ENCODE results near the gene DRG2. TPM values are rescaled to one million over a fixed set of nuclear protein-coding genes. Genes with fewer than 3 reads are reported as not detected.

DRG2 gene
- total and polyA plus RNA-seq, 10 donors: 38.1 to 69.1 (median 49.4) TPM

GRCh38 chr17:18121144-18121910 is 33.6 kb downstream of the DRG2 start:
- H3K4me1 ChIP-seq: no peaks in the 10 kb centered on the region
- H3K36me3 ChIP-seq: no peaks in the 10 kb centered on the region
- no peak for TF ChIP-seq POLR2AphosphoS5 (IDR thresholded peaks at IDR 0.05)
- TF ChIP-seq POLR2A (IDR thresholded peaks at IDR 0.05): no peak
- no peak for TF ChIP-seq CTCF (IDR thresholded peaks at IDR 0.05 in 8 of 11, conservative IDR thresholded peaks at IDR 0.05 in 3 of 11)
- H3K27ac ChIP-seq: no peak overlapping the region
- intact Hi-C loops (cut with DNase I; ENCODE audit: low total_unique reads): no loop called here
- WGBS, 5 donors: 87 to 90% (median 87%) methylated on average over 22 to 54 of the region's 54 CpGs
- peaks cover 0 to 20% (median 14%) of the 10 kb centered on the region in 8 donors for H3K9me3 ChIP-seq
- H3K27me3 ChIP-seq (replicated peaks in 1 of 7): no peaks in the 10 kb centered on the region
- no peak overlapping the region for H3K4me3 ChIP-seq
- no peak for DNase-seq

- Histone ChIP-seq H3K27ac (no peak overlapping the region), H3K9me3 (peaks cover 0 to 20% (median 14%) of the 10 kb centered on the region in 8 donors), H3K27me3 (replicated peaks in 1 of 7) (no peaks in the 10 kb centered on the region), H3K36me3 (no peaks in the 10 kb centered on the region), H3K4me1 (no peaks in the 10 kb centered on the region), H3K4me3 (no peak overlapping the region)
- no peak for DNase-seq
- 78 to 89% (median 84%) methylated on average over 17 to 31 of the region's 31 CpGs for WGBS, 5 donors
- TF ChIP-seq CTCF (IDR thresholded peaks at IDR 0.05 in 8 of 11, conservative IDR thresholded peaks at IDR 0.05 in 3 of 11) (no peak), POLR2A (IDR thresholded peaks at IDR 0.05) (no peak), POLR2AphosphoS5 (IDR thresholded peaks at IDR 0.05) (no peak)
- intact Hi-C loops (cut with DNase I; ENCODE audit: low total_unique reads): no loop called here
Observed at GRCh38 chr17:18122990-18123753, 35.4 kb downstream of the DRG2 start.

DNA sequence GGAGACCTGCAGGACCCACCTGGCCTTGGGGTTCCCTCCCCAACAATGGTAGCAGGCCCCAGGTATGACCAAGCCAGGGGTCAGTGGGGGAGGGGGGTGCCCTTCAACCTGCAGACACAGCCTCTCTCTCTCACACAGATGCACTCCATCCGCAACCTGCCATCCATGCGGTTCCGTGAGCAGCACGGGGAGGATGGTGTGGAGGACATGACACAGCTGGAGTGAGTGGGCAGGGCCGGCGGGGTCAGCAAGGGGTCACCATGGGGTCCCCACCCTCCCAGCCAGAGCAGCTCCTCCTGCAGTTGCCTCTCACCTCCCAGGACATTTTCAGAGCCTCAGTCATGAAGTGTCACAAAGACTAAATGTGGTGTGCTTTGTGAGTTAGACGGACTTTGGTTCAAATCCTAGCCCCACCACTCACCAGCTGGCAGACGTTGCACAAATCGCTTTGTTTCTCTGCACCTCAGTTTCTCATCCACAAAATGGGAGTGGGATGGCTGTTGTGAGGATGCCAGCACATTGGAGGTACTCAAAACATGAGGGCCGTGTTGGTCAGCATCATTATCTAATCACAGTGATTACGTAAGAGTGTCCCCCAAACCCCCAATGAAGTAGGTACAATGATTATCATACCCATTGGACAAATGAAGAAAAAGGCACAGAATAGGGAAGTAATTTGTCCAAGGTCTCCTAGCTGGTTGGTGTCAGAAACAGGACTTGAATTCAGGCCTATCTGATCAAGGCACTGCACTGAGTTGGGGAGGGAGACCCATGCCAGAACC is 36.8 kb downstream of the DRG2 start:
- no peak overlapping the region for H3K27ac ChIP-seq
- H3K4me1 ChIP-seq: no peaks in the 10 kb centered on the region
- no peak for DNase-seq
- H3K27me3 ChIP-seq (replicated peaks in 1 of 7): no peaks in the 10 kb centered on the region
- intact Hi-C loops (cut with DNase I; ENCODE audit: low total_unique reads): no loop called here
- peaks cover 0 to 10% (median 8%) of the 10 kb centered on the region in 8 donors for H3K9me3 ChIP-seq
- no peaks in the 10 kb centered on the region for H3K36me3 ChIP-seq
- 74 to 90% (median 82%) methylated on average over 11 of the region's 11 CpGs for WGBS, 5 donors
- no peak overlapping the region for H3K4me3 ChIP-seq
- TF ChIP-seq CTCF (IDR thresholded peaks at IDR 0.05 in 8 of 11, conservative IDR thresholded peaks at IDR 0.05 in 3 of 11) (no peak), POLR2AphosphoS5 (IDR thresholded peaks at IDR 0.05) (no peak), POLR2A (IDR thresholded peaks at IDR 0.05) (no peak)

All from spleen (tissue), 11 donors.